Measurements from ENCODE around the gene ZFAND6.

DNA sequence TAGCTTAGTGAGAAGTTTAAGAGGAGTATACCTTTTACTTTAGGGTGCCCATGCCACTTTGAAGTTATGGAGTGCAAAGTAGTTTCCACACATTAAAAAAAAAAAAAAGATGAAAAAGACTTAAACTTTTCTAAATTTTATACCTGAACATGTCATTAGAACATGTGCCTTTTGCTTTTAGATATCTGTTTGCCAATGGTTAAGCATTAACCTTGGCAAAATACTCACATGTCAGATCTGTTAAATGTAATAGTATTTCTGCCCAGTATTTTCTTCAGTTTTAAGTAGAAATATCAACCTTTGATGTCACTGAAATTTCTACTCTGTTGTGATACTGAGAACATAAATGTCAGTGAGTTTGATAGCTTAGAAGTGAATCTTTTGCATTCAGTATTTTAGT is 12.2 kb downstream of the ZFAND6 start:
- TF ChIP-seq, protein P1, sequence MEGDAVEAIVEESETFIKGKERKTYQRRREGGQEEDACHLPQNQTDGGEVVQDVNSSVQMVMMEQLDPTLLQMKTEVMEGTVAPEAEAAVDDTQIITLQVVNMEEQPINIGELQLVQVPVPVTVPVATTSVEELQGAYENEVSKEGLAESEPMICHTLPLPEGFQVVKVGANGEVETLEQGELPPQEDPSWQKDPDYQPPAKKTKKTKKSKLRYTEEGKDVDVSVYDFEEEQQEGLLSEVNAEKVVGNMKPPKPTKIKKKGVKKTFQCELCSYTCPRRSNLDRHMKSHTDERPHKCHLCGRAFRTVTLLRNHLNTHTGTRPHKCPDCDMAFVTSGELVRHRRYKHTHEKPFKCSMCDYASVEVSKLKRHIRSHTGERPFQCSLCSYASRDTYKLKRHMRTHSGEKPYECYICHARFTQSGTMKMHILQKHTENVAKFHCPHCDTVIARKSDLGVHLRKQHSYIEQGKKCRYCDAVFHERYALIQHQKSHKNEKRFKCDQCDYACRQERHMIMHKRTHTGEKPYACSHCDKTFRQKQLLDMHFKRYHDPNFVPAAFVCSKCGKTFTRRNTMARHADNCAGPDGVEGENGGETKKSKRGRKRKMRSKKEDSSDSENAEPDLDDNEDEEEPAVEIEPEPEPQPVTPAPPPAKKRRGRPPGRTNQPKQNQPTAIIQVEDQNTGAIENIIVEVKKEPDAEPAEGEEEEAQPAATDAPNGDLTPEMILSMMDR (IDR thresholded peaks at IDR 0.05) = no peak
- TF ChIP-seq POLR2A (IDR thresholded peaks at IDR 0.05) (no peak), POLR2AphosphoS5 (IDR thresholded peaks at IDR 0.05) (no peak)

Data from prostate gland (tissue), 2 donors.